GM12878 (cell line): ENCODE measurements around the gene SGK2. TPM values are rescaled to one million over a fixed set of nuclear protein-coding genes. Genes with fewer than 3 reads are reported as not detected.

Experiments used
- ATAC-seq: fragments of 200-7000 bp; cut with Tn5 transposase; 3 replicates; pipeline ENCODE4 v1.9.1; 2020; ENCODE audit warnings: mild to moderate bottlenecking, moderate library complexity
- BruUV-seq: library from RNA; stranded (reverse); fragments of 400-500 nt; replicated peaks from 2 replicates; lab custom pipeline; 2021; lab: Mats Ljungman, UMichigan
- CTCF ChIA-PET: fragments of 300-600 bp; sonication (Branson Sonifier 250); formaldehyde crosslinking; extraction: SDS; loops from one replicate; lab custom pipeline; 2021; ENCODE audit warnings: inconsistent platforms; lab: Yijun Ruan, JAX
- POLR2A ChIA-PET: fragments of 350-600 bp; formaldehyde crosslinking; extraction: SDS; loops from one replicate; lab custom pipeline; 2021; ENCODE audit warnings: inconsistent platforms; lab: Charles Lee
- RAD21 ChIA-PET: fragments of 300-600 bp; sonication (Branson Sonifier 250); formaldehyde crosslinking; loops from one replicate; lab custom pipeline; 2023; ENCODE audit warnings: antibody characterized with exemption; ENCODE audit not compliant: unreplicated experiment; lab: Charles Lee
- SMC1A ChIA-PET: fragments of 300-600 bp; sonication (Branson Sonifier 250); formaldehyde crosslinking; loops from one replicate; lab custom pipeline; 2023; ENCODE audit not compliant: unreplicated experiment, uncharacterized antibody; lab: Charles Lee
- DNase-seq: peaks from one replicate; pipeline ENCODE4 v3.0.0-alpha.2; 2011; ENCODE audit warnings: low read depth, low spot score
- FAIRE-seq: peaks from 3 replicates; lab custom pipeline; 2011; peaks lifted over from hg19 to GRCh38; lab: Jason Lieb, UNC
- H2AFZ ChIP-seq: 2 replicates; pipeline ENCODE4 v1.6.0; 2011; ENCODE audit warnings: low read depth, low read length, control low read depth; ENCODE audit not compliant: control insufficient read depth
- H3K27ac ChIP-seq: 2 replicates; pipeline ENCODE4 v1.5.1; 2011; ENCODE audit warnings: control low read depth; ENCODE audit not compliant: control insufficient read depth, insufficient read depth
- H3K27me3 ChIP-seq, 2 experiments: replicated peaks in 1 of 2; 2 replicates each; pipeline versions ENCODE4 v1.6.0 to v1.6.1; 2011; ENCODE audit warnings: low read length in 1 of 2; ENCODE audit not compliant: control insufficient read depth in 2 of 2, insufficient read depth in 2 of 2
- H3K36me3 ChIP-seq, 2 experiments: 2 replicates each; pipeline ENCODE4 v1.5.1; 2011; ENCODE audit warnings: low read length in 1 of 2; ENCODE audit not compliant: control insufficient read depth in 2 of 2, insufficient read depth in 2 of 2
- H3K4me1 ChIP-seq: 2 replicates; pipeline ENCODE4 v1.6.1; 2011; ENCODE audit warnings: mild to moderate bottlenecking, low read length, moderate library complexity, mixed read lengths; ENCODE audit not compliant: control insufficient read depth, insufficient read depth
- H3K4me2 ChIP-seq: 2 replicates; pipeline ENCODE4 v1.6.0; 2011; ENCODE audit warnings: control low read depth; ENCODE audit not compliant: control insufficient read depth, insufficient read depth
- H3K4me3 ChIP-seq: fragments of 200-600 bp; sonication (generic); 2 replicates; pipeline ENCODE4 v1.5.1; 2016
- H3K79me2 ChIP-seq: 2 replicates; pipeline ENCODE4 v1.6.0; 2011; ENCODE audit warnings: low read length; ENCODE audit not compliant: control insufficient read depth, insufficient read depth
- H3K9ac ChIP-seq: 2 replicates; pipeline ENCODE4 v1.8.0; 2011; ENCODE audit warnings: low read length, control low read depth, mixed read lengths; ENCODE audit not compliant: control insufficient read depth, insufficient read depth
- H3K9me3 ChIP-seq: replicated peaks from 3 replicates; pipeline ENCODE4 v1.5.1; 2011; ENCODE audit warnings: mild to moderate bottlenecking, low read length; ENCODE audit not compliant: control insufficient read depth, insufficient read depth
- H4K20me1 ChIP-seq: 2 replicates; pipeline ENCODE4 v1.6.0; 2011; ENCODE audit not compliant: control insufficient read depth, insufficient read depth
- BRCA1 ChIP-seq: IDR thresholded peaks from 2 replicates; pipeline ENCODE4 v1.6.1; 2011; ENCODE audit warnings: low read depth, low read length, improper control_type of control experiment
- CBX3 ChIP-seq: fragments of 200-600 bp; sonication (generic); IDR thresholded peaks from 2 replicates; pipeline ENCODE4 v1.6.1; 2016; ENCODE audit warnings: low read depth, borderline replicate concordance
- CBX5 ChIP-seq: sonication (generic); IDR thresholded peaks from 2 replicates; pipeline ENCODE4 v1.6.1; 2016; ENCODE audit warnings: low read depth, moderate library complexity, mild to moderate bottlenecking, inconsistent platforms
- DPF2 ChIP-seq: fragments of 450-650 bp; IDR thresholded peaks from 2 replicates; pipeline ENCODE4 v1.6.1; 2017; ENCODE audit warnings: mild to moderate bottlenecking
- E4F1 ChIP-seq: fragments of 450-650 bp; IDR thresholded peaks from 2 replicates; pipeline ENCODE4 v1.6.1; 2018; ENCODE audit warnings: borderline replicate concordance, mild to moderate bottlenecking; ENCODE audit not compliant: partially characterized antibody
- EZH2 ChIP-seq: IDR thresholded peaks from 2 replicates; pipeline ENCODE4 v1.6.1; 2012; ENCODE audit warnings: low read depth, mild to moderate bottlenecking, control low read depth, inconsistent platforms, low read length, borderline replicate concordance; ENCODE audit not compliant: control insufficient read depth
- FOXK2 ChIP-seq: fragments of 450-650 bp; IDR thresholded peaks from 2 replicates; pipeline ENCODE4 v1.6.1; 2017; ENCODE audit warnings: mild to moderate bottlenecking, moderate library complexity
- GABPA ChIP-seq: IDR thresholded peaks from 2 replicates; pipeline ENCODE4 v1.6.1; 2014; ENCODE audit warnings: antibody characterized with exemption, low read depth, mild to moderate bottlenecking, inconsistent platforms
- IRF3 ChIP-seq: fragments of 450-650 bp; IDR thresholded peaks from 2 replicates; pipeline ENCODE4 v1.6.1; 2014; ENCODE audit warnings: mild to moderate bottlenecking
- JUNB ChIP-seq: IDR thresholded peaks from 2 replicates; pipeline ENCODE4 v1.6.1; 2016; ENCODE audit warnings: antibody characterized with exemption, mild to moderate bottlenecking
- MEF2A ChIP-seq: IDR thresholded peaks from 2 replicates; pipeline ENCODE4 v1.6.1; 2011; ENCODE audit warnings: low read depth, mild to moderate bottlenecking, low read length, moderate library complexity; ENCODE audit not compliant: insufficient read depth
- MTA3 ChIP-seq: IDR thresholded peaks from 2 replicates; pipeline ENCODE4 v1.6.1; 2012; ENCODE audit warnings: low read length, inconsistent platforms, borderline replicate concordance
- MYB ChIP-seq: fragments of 150-350 bp; IDR thresholded peaks from 2 replicates; pipeline ENCODE4 v1.6.1; 2014; ENCODE audit warnings: mild to moderate bottlenecking, low read depth, low read length, borderline replicate concordance
- NKRF ChIP-seq: fragments of 450-650 bp; conservative IDR thresholded peaks from 2 replicates; pipeline ENCODE4 v1.6.1; 2017; ENCODE audit warnings: mild to moderate bottlenecking, moderate library complexity
- PAX5 ChIP-seq: IDR thresholded peaks from 2 replicates; pipeline ENCODE4 v1.6.1; 2011; ENCODE audit warnings: low read depth, low read length, borderline replicate concordance
- RFX5 ChIP-seq: IDR thresholded peaks from 2 replicates; pipeline ENCODE4 v1.6.1; 2011; ENCODE audit warnings: low read depth, low read length, improper control_type of control experiment
- SMARCA5 ChIP-seq: fragments of 450-650 bp; IDR thresholded peaks from 2 replicates; pipeline ENCODE4 v1.6.1; 2017; ENCODE audit warnings: mild to moderate bottlenecking
- ZBED1 ChIP-seq: IDR thresholded peaks from 2 replicates; pipeline ENCODE4 v1.6.1; 2016; ENCODE audit warnings: borderline replicate concordance
- ZNF274 ChIP-seq: IDR thresholded peaks from one replicate; pipeline ENCODE4 v1.8.0; 2011; ENCODE audit not compliant: insufficient read length, insufficient read depth
- WGBS: methylation state at CpG from one replicate; pipeline ENCODE4 v1.1.6; 2016; ENCODE audit warnings: low lambda C conversion rate; ENCODE audit not compliant: insufficient replicate concordance, insufficient coverage; ENCODE audit errors: missing lambda C conversion rate; 5-methylcytosine and 5-hydroxymethylcytosine counted together
- in situ Hi-C: fragments of 300-500 bp; cut with MboI; formaldehyde crosslinking; loops from 9 replicates; pipeline ENCODE4 v1.14.3; 2018; ENCODE audit warnings: mixed read lengths
- intact Hi-C: fragments of 100-400 bp; cut with micrococcal nuclease; formaldehyde crosslinking; loops from one replicate; pipeline ENCODE4 v1.14.2; 2022; ENCODE audit not compliant: unreplicated experiment
- polyA plus RNA-seq, 11 experiments: library from polyadenylated mRNA; depleted of rRNA in 4 of 11; unstranded in 6 of 11; stranded (reverse) in 5 of 11; fragments of >200 nt; fragmentation: Nextera tagmentation in 4 of 11; fragmentation: Illumina TruSeq in 1 of 11; extraction: Ambion mirVana in 4 of 11; extraction: Trizol in 1 of 11; gene quantifications; 1 replicate in 1 of 11; 2 replicates in 10 of 11; pipeline versions ENCODE4 v1.2.1 to v1.2.3, GENCODE V29; 2011 to 2016; ENCODE audit warnings: inconsistent platforms in 2 of 11, missing spikeins in 2 of 11, low read depth in 1 of 11
- total RNA-seq, 4 experiments: library from RNA; depleted of rRNA in 3 of 4; stranded (reverse); fragments of >200 nt in 3 of 4; fragmentation: Illumina TruSeq in 1 of 4; extraction: Trizol in 1 of 4; gene quantifications; 2 replicates each; pipeline versions ENCODE4 v1.2.1 to v1.2.3, GENCODE V29; 2013 to 2021

Gene SGK2
- total and polyA plus RNA-seq, 10 of the 15 experiments (the other 5 are each of a cell fraction or from before 2014, with no cell fraction given): 0.04 to 0.96 (median 0.22) TPM; not detected in 3

GRCh38 chr20:43554369-43554768 is 4.5 kb upstream of the SGK2 start:
- H3K79me2 ChIP-seq: no peaks in the 10 kb centered on the region
- TF ChIP-seq CBX5 (no peak), EZH2 (no peak), CBX3 (no peak), SMARCA5 (no peak), GABPA (no peak), MTA3 (no peak), BRCA1 (no peak), MYB (no peak), RFX5 (no peak), E4F1 (no peak), PAX5 (no peak), DPF2 (no peak), ZNF274 (no peak), ZBED1 (no peak), MEF2A (no peak), IRF3 (no peak), FOXK2 (no peak), JUNB (no peak), NKRF (no peak)
- no peak overlapping the region for H3K4me3 ChIP-seq
- H3K27me3 ChIP-seq: no peaks in the 10 kb centered on the region
- no peak for FAIRE-seq
- no peak for DNase-seq
- ChIA-PET POLR2A (no interaction called here), CTCF (no interaction called here), RAD21 (no interaction called here), SMC1A (no interaction called here)
- intact Hi-C loops (no loop called here), in situ Hi-C loops (no loop called here)
- no peak for ATAC-seq
- H3K27ac ChIP-seq: no peak overlapping the region
- H3K9me3 ChIP-seq: no peaks in the 10 kb centered on the region
- BruUV-seq: no TSS peak
- no peak overlapping the region for H2AFZ ChIP-seq
- H3K4me1 ChIP-seq: no peaks in the 10 kb centered on the region
- H3K4me2 ChIP-seq: no peak overlapping the region
- H3K36me3 ChIP-seq: no peaks in the 10 kb centered on the region
- no peak overlapping the region for H3K9ac ChIP-seq
- 47% methylated on average over 3 of the region's 3 CpGs for WGBS
- no peaks in the 10 kb centered on the region for H4K20me1 ChIP-seq
